GM06990 (cell line): ENCODE measurements around the gene REST.

ENCODE experiments used
- DNase-seq: peaks from one replicate; pipeline ENCODE4 v3.0.0-alpha.2; 2011; ENCODE audit not compliant: insufficient read length; ENCODE audit errors: extremely low read depth
- H3K27me3 ChIP-seq: replicated peaks from 2 replicates; pipeline ENCODE4 v1.6.0; 2011; ENCODE audit warnings: low read length; ENCODE audit not compliant: control insufficient read depth, insufficient read depth
- H3K36me3 ChIP-seq: 2 replicates; pipeline ENCODE4 v1.5.1; 2011; ENCODE audit warnings: low read length; ENCODE audit not compliant: control insufficient read depth, insufficient read depth
- H3K4me3 ChIP-seq: replicated peaks from 2 replicates; pipeline ENCODE4 v1.5.1; 2011; ENCODE audit warnings: low read depth, mild to moderate bottlenecking, control low read depth, low read length
- CTCF ChIP-seq: IDR thresholded peaks from 2 replicates; pipeline ENCODE4 v1.5.1; 2011; ENCODE audit warnings: low read length, control low read depth, mild to moderate bottlenecking, inconsistent platforms; ENCODE audit not compliant: insufficient read depth, poor library complexity, severe bottlenecking

The REST gene

GRCh38 chr4:56976283-56976836 lies 68.7 kb downstream of the REST start:
- TF ChIP-seq CTCF, result no peak
- DNase-seq, result no peak
- Histone ChIP-seq H3K4me3 (peak overlapping the region; percentile 84), H3K36me3 (peaks cover 8% of the 10 kb centered on the region), H3K27me3 (no peaks in the 10 kb centered on the region)

- no peak for DNase-seq
- peaks cover 8% of the 10 kb centered on the region for H3K36me3 ChIP-seq
- no peaks in the 10 kb centered on the region for H3K27me3 ChIP-seq
- H3K4me3 ChIP-seq, result peak overlapping the region; percentile 84
- TF ChIP-seq CTCF, result peak; percentile 7
Observed at GRCh38 chr4:56976837-56977320, 69.2 kb downstream of the REST start.

- DNase-seq, result peak; percentile 100
- TF ChIP-seq CTCF, result no peak
- no peaks in the 10 kb centered on the region for H3K27me3 ChIP-seq
- H3K4me3 ChIP-seq, result peak within 1 kb of the TSS; percentile 84
- H3K36me3 ChIP-seq, result peaks cover 7% of the 10 kb centered on the region
Observed at GRCh38 chr4:56977321-56978012, 69.8 kb downstream of the REST start, which contains the start of gene NOA1. NOA1 (minus strand) TSS chr4:56977606; CDS start chr4:56977585, 21 bp downstream.

- H3K27me3 ChIP-seq, result no peaks in the 10 kb centered on the region
- no peaks in the 10 kb centered on the region; the same call in none of the 2 replicates for H3K36me3 ChIP-seq
- peak within 1 kb of the TSS; percentile 84 for H3K4me3 ChIP-seq
- TF ChIP-seq CTCF, result no peak
- DNase-seq, result peak; percentile 86
Observed at GRCh38 chr4:56978750-56979303, 71.1 kb downstream of the REST start, which contains the start of gene POLR2B. POLR2B (plus strand) TSS chr4:56978896; CDS start chr4:56978986, 90 bp downstream.

- Histone ChIP-seq H3K4me3 (peak overlapping the region; percentile 84), H3K27me3 (no peaks in the 10 kb centered on the region), H3K36me3 (no peaks in the 10 kb centered on the region; the same call in 1 of the 2 replicates)
- no peak for TF ChIP-seq CTCF
- peak; percentile 46 for DNase-seq
Observed at GRCh38 chr4:56979421-56980072, 71.8 kb downstream of the REST start.
